ENCODE measurements around the gene SERPIND1. TPM values are rescaled to one million over a fixed set of nuclear protein-coding genes. Genes with fewer than 3 reads are reported as not detected.

The SERPIND1 gene
- total RNA-seq, 1 donor from 2014 or later, result not detected

- no peaks in the 10 kb centered on the region for H3K4me1 ChIP-seq
- H3K4me3 ChIP-seq, result no peak overlapping the region
- TF ChIP-seq CTCF (IDR thresholded peaks at IDR 0.05), result no peak
- DNase-seq (ENCODE audit: low spot score in 2 of 2), result no peak
- no peaks in the 10 kb centered on the region for H3K27me3 ChIP-seq
- H3K36me3 ChIP-seq, result peaks cover 49 to 95% of the 10 kb centered on the region in 2 donors
- no peaks in the 10 kb centered on the region for H3K9me3 ChIP-seq
- intact Hi-C loops (cut with DNase I), result no loop called here
- no peak overlapping the region for H3K27ac ChIP-seq
These were observed 27.3 kb upstream of the SERPIND1 start for GRCh38 chr22:20746431-20747189.

- Histone ChIP-seq H3K36me3 (peaks cover 48 to 95% of the 10 kb centered on the region in 2 donors), H3K27ac (no peak overlapping the region), H3K9me3 (no peaks in the 10 kb centered on the region), H3K4me1 (no peaks in the 10 kb centered on the region), H3K27me3 (no peaks in the 10 kb centered on the region), H3K4me3 (no peak overlapping the region)
- TF ChIP-seq CTCF (IDR thresholded peaks at IDR 0.05), result no peak
- intact Hi-C loops (cut with DNase I), result no loop called here
- DNase-seq (ENCODE audit: low spot score in 2 of 2), result no peak
These were observed 26.7 kb upstream of the SERPIND1 start for GRCh38 chr22:20747223-20747622.

GRCh38 chr22:20748082-20748481 is 25.8 kb upstream of the SERPIND1 start:
- TF ChIP-seq CTCF (IDR thresholded peaks at IDR 0.05), result no peak
- intact Hi-C loops (cut with DNase I), result no loop called here
- Histone ChIP-seq H3K4me1 (no peaks in the 10 kb centered on the region), H3K36me3 (peaks cover 47 to 95% of the 10 kb centered on the region in 2 donors), H3K9me3 (no peaks in the 10 kb centered on the region), H3K27ac (no peak overlapping the region), H3K27me3 (no peaks in the 10 kb centered on the region), H3K4me3 (no peak overlapping the region)
- no peak for DNase-seq (ENCODE audit: low spot score in 2 of 2)

- Histone ChIP-seq H3K27me3 (no peaks in the 10 kb centered on the region), H3K36me3 (peaks cover 44 to 94% of the 10 kb centered on the region in 2 donors)
- intact Hi-C loops (cut with DNase I), result no loop called here
These were observed 25.0 kb upstream of the SERPIND1 start for GRCh38 chr22:20748731-20749428.

GRCh38 chr22:20749453-20749852 is 24.5 kb upstream of the SERPIND1 start:
- Histone ChIP-seq H3K4me3 (no peak overlapping the region), H3K9me3 (no peaks in the 10 kb centered on the region), H3K27ac (peak overlapping the region in 1 of 2 donors; percentile 7), H3K27me3 (no peaks in the 10 kb centered on the region), H3K4me1 (no peaks in the 10 kb centered on the region), H3K36me3 (peaks cover 38 to 91% of the 10 kb centered on the region in 2 donors)
- no peak for TF ChIP-seq CTCF (IDR thresholded peaks at IDR 0.05)
- no peak for DNase-seq (ENCODE audit: low spot score in 2 of 2)
- intact Hi-C loops (cut with DNase I), result no loop called here

More at GRCh38 chr22:20748731-20749428, 25.0 kb upstream of the SERPIND1 start:
- Histone ChIP-seq H3K27ac (peak overlapping the region in 1 of 2 donors; percentile 7), H3K4me1 (no peaks in the 10 kb centered on the region), H3K9me3 (no peaks in the 10 kb centered on the region), H3K4me3 (no peak overlapping the region)
- no peak for DNase-seq (ENCODE audit: low spot score in 2 of 2)
- no peak for TF ChIP-seq CTCF (IDR thresholded peaks at IDR 0.05)
